Melanocyte of skin (primary cell): ENCODE results near the gene SPANXA2. TPM values are rescaled to one million over a fixed set of nuclear protein-coding genes. Genes with fewer than 3 reads are reported as not detected.

Experiments used
- total RNA-seq, 2 donors: library from RNA; depleted of rRNA; stranded (reverse); fragments of >200 nt; gene quantifications; 2 replicates each; pipeline ENCODE4 v1.2.3, GENCODE V29; 2012

SPANXA2 gene
- not detected for total RNA-seq

GRCh38 chrX:141589408-141589807 lies at the start of gene SPANXA2:
SPANXA2 (plus strand) TSS chrX:141589708; CDS start chrX:141589768, 60 bp downstream.

GRCh38 chrX:141584638-141585037 lies 4.9 kb upstream of the SPANXA2 start, which contains the start of gene SPANXA1:
SPANXA1 (minus strand) TSS chrX:141584738; CDS start chrX:141584678, 60 bp downstream.

Other genes with a start within 250 kb of the SPANXA2 start
- gene SPANXA1, start 5.0 kb upstream of the SPANXA2 start, total RNA-seq = not detected
- not detected for gene SPANXD, start 109.0 kb downstream of the SPANXA2 start, total RNA-seq
- gene MAGEC3, start 248.6 kb downstream of the SPANXA2 start, total RNA-seq = not detected